Measurements from ENCODE around the gene CCL20.
"Not testable (repeated sequence)": the region's sequence is repeated elsewhere in the genome, so short reads cannot be mapped to it uniquely, and the experiment has no call there.

CCL20 gene

GRCh38 chr2:227834916-227835650, 21.4 kb downstream of the CCL20 start:
- DNase-seq (ENCODE audit: low spot score), result no peak

- not testable (repeated sequence) for DNase-seq (ENCODE audit: low spot score)
These were observed 25.9 kb downstream of the CCL20 start for GRCh38 chr2:227839339-227840129.

DNA sequence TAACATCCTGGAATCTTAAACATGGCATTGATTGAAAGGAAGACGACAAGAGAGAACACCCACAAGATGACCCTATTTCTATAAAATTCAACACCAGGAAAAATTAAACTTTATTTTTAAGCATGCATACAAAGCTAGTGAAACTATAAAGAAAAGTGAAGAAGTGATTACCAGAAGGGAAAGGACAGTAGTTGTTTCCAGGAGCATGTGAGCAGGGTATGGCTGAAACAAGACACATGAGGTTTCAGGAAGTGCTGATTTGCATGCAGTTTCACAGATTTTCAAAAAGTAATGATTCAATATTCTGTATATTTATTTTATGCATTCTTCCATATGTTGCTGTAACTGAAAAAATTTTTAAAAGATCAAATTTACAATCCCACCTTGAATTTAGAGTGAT, 33.2 kb downstream of the CCL20 start:
- no peak for DNase-seq (ENCODE audit: low spot score)

DNA sequence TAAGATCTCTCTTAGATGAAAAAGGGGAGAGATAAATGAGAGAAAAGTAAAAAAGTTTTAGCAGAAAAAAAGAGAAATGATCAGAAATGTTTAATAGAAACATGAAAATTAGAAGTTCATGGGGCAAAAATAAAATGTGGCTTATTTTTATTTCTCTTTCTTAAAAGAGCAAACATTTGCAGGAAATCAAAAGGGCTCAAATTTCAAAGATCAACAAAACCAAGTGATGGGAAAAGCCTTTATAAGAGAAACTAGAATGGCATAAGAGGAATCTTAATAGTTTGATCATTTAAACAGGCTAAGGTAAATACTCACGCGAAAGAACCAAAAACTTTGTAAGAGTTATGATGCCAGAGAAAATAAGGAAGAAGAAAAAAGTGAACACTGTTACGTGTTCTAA, 34.5 kb downstream of the CCL20 start:
- DNase-seq (ENCODE audit: low spot score), result no peak

DNA sequence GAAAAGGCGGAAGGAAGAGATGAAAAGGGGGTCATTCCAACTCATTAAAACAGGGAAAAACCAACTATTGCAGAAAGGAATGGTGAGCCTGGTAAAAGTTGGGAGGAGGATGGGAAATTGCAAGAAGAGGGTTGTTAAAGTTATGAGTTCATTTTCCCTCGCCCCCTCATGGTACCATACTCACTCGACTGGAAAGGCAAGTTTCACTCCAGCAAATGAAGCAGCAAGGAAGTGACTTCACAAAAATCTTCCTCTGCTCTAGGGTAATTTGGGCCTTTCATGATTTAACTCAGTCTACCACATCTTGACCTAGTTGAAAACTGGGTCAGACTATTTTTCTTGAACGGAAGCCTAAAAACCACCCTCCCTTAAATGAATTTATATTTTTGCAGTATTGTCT, 34.9 kb downstream of the CCL20 start:
- DNase-seq (ENCODE audit: low spot score), result no peak

GRCh38 chr2:227849906-227850305, 36.3 kb downstream of the CCL20 start:
- no peak for DNase-seq (ENCODE audit: low spot score)

- DNase-seq (ENCODE audit: low spot score), result no peak
These were observed 39.6 kb downstream of the CCL20 start for GRCh38 chr2:227853204-227853629.

- DNase-seq (ENCODE audit: low spot score), result no peak
These were observed 40.2 kb downstream of the CCL20 start for GRCh38 chr2:227853765-227854271.

DNA sequence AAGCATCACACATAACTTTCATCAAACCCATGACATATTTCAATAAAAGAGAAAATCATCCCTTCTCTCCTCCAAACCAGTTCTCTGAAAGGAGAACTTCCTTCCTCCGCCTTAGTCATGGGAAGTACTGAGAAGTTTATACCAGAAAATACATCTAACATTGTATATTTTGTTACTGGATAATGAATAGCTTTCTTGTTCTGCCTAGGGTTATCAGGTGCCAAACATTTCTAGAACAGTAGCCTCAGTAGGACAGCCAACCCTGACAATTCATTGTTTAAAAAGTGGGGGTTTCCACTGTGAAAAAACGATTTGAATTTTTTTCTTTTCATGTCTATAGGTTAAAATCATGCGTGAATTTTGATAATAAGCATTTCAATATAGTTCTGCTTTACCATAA, 41.8 kb downstream of the CCL20 start:
- DNase-seq (ENCODE audit: low spot score), result no peak

- DNase-seq (ENCODE audit: low spot score), result no peak
These were observed 43.1 kb downstream of the CCL20 start for GRCh38 chr2:227856697-227857096.

DNA sequence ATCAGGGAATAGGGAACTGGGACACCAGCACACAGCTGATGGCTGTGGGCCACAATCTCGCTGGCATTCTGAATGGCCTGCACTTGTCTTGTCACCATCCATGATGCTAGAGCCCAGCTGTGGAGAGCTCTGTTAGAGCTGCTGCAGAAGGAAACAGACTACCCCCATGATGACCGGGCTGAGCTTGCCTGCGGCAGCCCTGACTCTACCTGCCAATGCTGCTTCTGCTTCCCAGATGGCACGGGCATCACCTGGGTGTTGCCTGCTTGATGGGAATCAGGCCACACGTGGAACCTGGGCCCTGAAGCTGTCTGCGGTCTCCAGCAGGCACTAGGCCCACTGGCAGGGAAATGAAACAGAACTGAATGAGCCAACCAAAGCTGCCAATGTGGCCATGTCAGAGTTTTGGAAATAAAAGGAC, 46.6 kb downstream of the CCL20 start:
- no peak for DNase-seq (ENCODE audit: low spot score)

DNA sequence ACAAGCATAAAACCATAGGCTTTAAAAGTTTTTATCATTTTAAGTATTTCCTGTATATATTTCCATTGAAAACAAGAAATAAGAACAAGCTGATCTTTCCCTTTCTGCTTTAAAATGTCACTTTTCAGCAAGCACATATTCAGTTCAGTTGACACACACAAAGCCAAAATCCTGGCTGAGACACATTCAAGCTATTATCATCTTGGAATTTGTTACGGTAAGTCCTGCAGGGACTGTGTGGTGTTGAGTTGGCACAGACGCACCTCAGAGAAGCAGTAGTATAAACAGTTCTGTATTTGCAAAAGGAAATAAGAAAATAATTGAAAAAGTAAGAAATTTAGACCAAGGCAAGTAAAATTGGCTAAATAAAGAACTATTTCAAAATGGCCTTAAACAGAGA, 47.4 kb downstream of the CCL20 start:
- no peak for DNase-seq (ENCODE audit: low spot score)

DNA sequence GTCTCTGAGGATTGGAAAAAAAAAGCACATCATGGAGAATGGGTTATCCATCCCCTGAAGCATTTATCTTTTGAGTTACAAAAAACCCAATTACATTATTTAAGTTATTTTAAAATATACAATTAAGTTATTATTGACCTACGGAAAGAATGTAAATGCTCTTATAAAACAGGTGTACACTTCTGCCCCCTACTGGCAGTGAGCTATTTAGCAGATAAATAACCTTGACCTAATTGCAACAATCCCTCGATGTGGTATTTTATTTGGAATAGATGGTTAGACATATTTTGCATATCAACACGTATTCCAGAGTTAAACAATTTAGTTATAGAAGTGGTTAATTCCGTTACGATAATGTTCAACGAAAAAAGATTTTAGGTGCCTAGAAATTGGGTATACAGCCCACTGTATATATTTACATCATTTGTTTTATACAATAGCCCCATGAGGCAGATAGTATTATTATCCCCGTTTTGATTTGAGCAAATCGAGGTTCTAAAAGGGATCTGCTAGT, 48.6 kb downstream of the CCL20 start:
- DNase-seq (ENCODE audit: low spot score), result no peak

DNA sequence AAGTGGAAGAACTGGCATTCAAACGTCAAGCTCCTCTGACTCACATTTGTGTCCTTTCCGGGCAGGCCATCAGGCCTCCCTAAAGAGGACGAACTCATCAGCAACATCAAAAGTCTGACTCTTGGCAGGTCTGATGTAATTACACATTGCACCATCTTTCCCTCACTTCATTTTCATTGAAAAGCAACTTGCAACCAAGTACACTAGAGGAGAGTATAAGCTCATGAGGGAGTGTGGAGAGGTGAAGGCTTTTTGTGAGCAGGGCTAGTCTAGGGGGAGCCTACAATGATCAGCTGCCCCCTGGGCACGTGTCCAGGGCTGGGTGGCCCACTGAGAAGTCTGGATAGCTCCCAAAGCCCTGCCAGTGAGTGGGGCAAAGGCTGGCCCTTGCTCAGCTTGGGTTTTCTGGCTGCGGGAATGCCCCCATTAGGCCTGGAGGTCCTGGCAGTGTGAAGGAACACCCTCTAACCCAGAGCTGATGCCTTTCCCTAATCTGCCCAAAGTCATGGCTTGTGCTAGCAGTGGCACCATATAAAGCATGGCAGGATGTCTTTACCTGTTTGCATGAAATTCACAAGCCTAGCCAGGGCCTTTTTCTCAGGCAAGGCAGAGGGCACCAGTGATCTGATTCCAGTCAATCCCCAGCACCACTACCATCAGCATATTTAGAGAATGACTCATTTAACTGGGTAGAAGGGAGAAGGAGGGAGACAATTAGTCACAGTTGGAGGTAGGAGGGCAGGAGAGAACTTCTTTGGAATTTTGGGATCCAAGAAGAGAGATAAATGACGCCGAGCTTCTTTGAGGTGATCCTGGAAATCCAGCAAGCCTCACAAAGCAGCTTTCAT, 49.3 kb downstream of the CCL20 start:
- DNase-seq (ENCODE audit: low spot score), result no peak

GRCh38 chr2:227864161-227864756, 50.6 kb downstream of the CCL20 start:
- no peak for DNase-seq (ENCODE audit: low spot score)

- DNase-seq (ENCODE audit: low spot score), result no peak
These were observed 51.6 kb downstream of the CCL20 start for GRCh38 chr2:227865291-227865690.
